H1 (cell line): ENCODE data around the gene LKAAEAR1. TPM values are rescaled to one million over a fixed set of nuclear protein-coding genes. Genes with fewer than 3 reads are reported as not detected.

ENCODE experiments used
- CTCF ChIA-PET: fragments of 300-600 bp; sonication (Branson Sonifier 250); formaldehyde crosslinking; loops from one replicate; lab custom pipeline; 2021; ENCODE audit not compliant: partially characterized antibody; lab: Charles Lee
- POLR2A ChIA-PET: fragments of 300-600 bp; sonication (Branson Sonifier 250); formaldehyde crosslinking; loops from one replicate; lab custom pipeline; 2021; ENCODE audit warnings: inconsistent platforms; ENCODE audit not compliant: partially characterized antibody; lab: Charles Lee
- DNase-seq, 2 experiments: peaks; one replicate each; pipeline versions ENCODE4 v3.0.0 to v3.0.0-alpha.2; 2010 to 2022; ENCODE audit warnings: low spot score in 2 of 2, low read depth in 1 of 2, mixed read lengths in 1 of 2
- FAIRE-seq: peaks from 2 replicates; lab custom pipeline; 2011; peaks lifted over from hg19 to GRCh38; lab: Jason Lieb, UNC
- H2AFZ ChIP-seq: 2 replicates; pipeline ENCODE4 v1.8.1; 2012; ENCODE audit warnings: low read length, inconsistent platforms
- H2AK5ac ChIP-seq: 2 replicates; pipeline ENCODE4 v1.6.1; 2013; ENCODE audit warnings: low read depth, low read length
- H2BK120ac ChIP-seq: replicated peaks from 2 replicates; pipeline ENCODE3; 2013; ENCODE audit warnings: low read depth, low read length, inconsistent platforms
- H2BK12ac ChIP-seq: 2 replicates; pipeline ENCODE4 v1.6.1; 2013; ENCODE audit warnings: low read depth, low read length
- H2BK15ac ChIP-seq: 2 replicates; pipeline ENCODE4 v1.6.1; 2013; ENCODE audit warnings: low read length
- H2BK20ac ChIP-seq: 2 replicates; pipeline ENCODE4 v1.6.1; 2013; ENCODE audit warnings: low read length
- H2BK5ac ChIP-seq: 2 replicates; pipeline ENCODE4 v1.6.1; 2013; ENCODE audit warnings: low read depth, low read length
- H3K14ac ChIP-seq: 2 replicates; pipeline ENCODE4 v1.6.1; 2013; ENCODE audit warnings: inconsistent platforms; ENCODE audit not compliant: insufficient read length
- H3K18ac ChIP-seq: 2 replicates; pipeline ENCODE4 v1.6.1; 2013; ENCODE audit warnings: low read length; ENCODE audit errors: extremely low read depth
- H3K23ac ChIP-seq: 2 replicates; pipeline ENCODE4 v1.6.1; 2013; ENCODE audit warnings: inconsistent platforms; ENCODE audit not compliant: insufficient read length
- H3K23me2 ChIP-seq: 2 replicates; pipeline ENCODE4 v1.6.1; 2013; ENCODE audit warnings: low read depth, low read length
- H3K27ac ChIP-seq: 2 replicates; pipeline ENCODE4 v1.6.1; 2011; ENCODE audit warnings: low read depth, low read length, inconsistent platforms
- H3K27me3 ChIP-seq, 4 experiments: replicated peaks in 1 of 4; 1 replicate in 1 of 4; 2 replicates in 3 of 4; pipeline versions ENCODE4 v1.6.1 to v1.8.1; 2011 to 2013; ENCODE audit warnings: low read length in 3 of 4, mild to moderate bottlenecking in 3 of 4, inconsistent platforms in 2 of 4, mixed read lengths in 2 of 4, moderate library complexity in 1 of 4; ENCODE audit not compliant: control insufficient read depth in 3 of 4, insufficient read depth in 3 of 4; ENCODE audit errors: extremely low read depth in 1 of 4
- H3K36me3 ChIP-seq, 4 experiments: 2 replicates each; pipeline versions ENCODE4 v1.6.1 to v1.8.1; 2011 to 2013; ENCODE audit warnings: mild to moderate bottlenecking in 4 of 4, low read length in 3 of 4, moderate library complexity in 2 of 4, control low read depth in 1 of 4, inconsistent platforms in 1 of 4; ENCODE audit not compliant: insufficient read depth in 4 of 4, control insufficient read depth in 2 of 4
- H3K4ac ChIP-seq: replicated peaks from 2 replicates; pipeline ENCODE3; 2013; ENCODE audit warnings: low read length, low read depth, mixed read lengths, inconsistent platforms; ENCODE audit not compliant: insufficient read length
- H3K4me1 ChIP-seq, 4 experiments: replicated peaks in 1 of 4; 1 replicate in 1 of 4; 2 replicates in 3 of 4; pipeline versions ENCODE4 v1.6.1 to v1.8.1; 2011 to 2013; ENCODE audit warnings: low read length in 3 of 4, inconsistent platforms in 2 of 4, mixed read lengths in 1 of 4; ENCODE audit not compliant: insufficient read depth in 4 of 4, control insufficient read depth in 3 of 4
- H3K4me2 ChIP-seq, 2 experiments: 2 replicates each; pipeline versions ENCODE4 v1.6.1 to v1.8.1; 2011 to 2013; ENCODE audit warnings: low read depth in 2 of 2, low read length in 2 of 2, control low read depth in 1 of 2, inconsistent platforms in 1 of 2, mild to moderate bottlenecking in 1 of 2; ENCODE audit not compliant: insufficient read depth in 1 of 2
- H3K4me3 ChIP-seq, 4 experiments: fragments of 200-600, 300-600 bp in 1 of 4; sonication (generic), shearing (Covaris generic), sonication (Bioruptor Twin) in 1 of 4; 2 replicates each; pipeline versions ENCODE4 v1.5.1 to v1.8.1; 2011 to 2016; ENCODE audit warnings: low read length in 4 of 4, low read depth in 3 of 4, control low read depth in 2 of 4, inconsistent platforms in 2 of 4, mild to moderate bottlenecking in 2 of 4, mixed read lengths in 1 of 4, moderate library complexity in 1 of 4; ENCODE audit not compliant: insufficient read depth in 2 of 4; ENCODE audit errors: extremely low read depth in 1 of 4
- H3K56ac ChIP-seq: replicated peaks from 2 replicates; pipeline ENCODE3; 2013; ENCODE audit warnings: low read depth, mild to moderate bottlenecking, mixed read lengths, low read length, inconsistent platforms; ENCODE audit not compliant: insufficient read length
- H3K79me1 ChIP-seq: 2 replicates; pipeline ENCODE4 v1.6.1; 2013; ENCODE audit warnings: low read depth, low read length, control low read depth
- H3K79me2 ChIP-seq, 2 experiments: 2 replicates each; pipeline versions ENCODE4 v1.6.1 to v1.8.1; 2012 to 2013; ENCODE audit warnings: low read length in 2 of 2, mild to moderate bottlenecking in 2 of 2, inconsistent platforms in 1 of 2; ENCODE audit not compliant: insufficient read depth in 2 of 2, control insufficient read depth in 1 of 2
- H3K9ac ChIP-seq, 4 experiments: replicated peaks in 1 of 4; 1 replicate in 1 of 4; 2 replicates in 3 of 4; pipeline versions ENCODE4 v1.6.1 to v1.8.1; 2011 to 2013; ENCODE audit warnings: low read depth in 3 of 4, low read length in 3 of 4, control low read depth in 2 of 4, mild to moderate bottlenecking in 2 of 4, moderate library complexity in 2 of 4, inconsistent platforms in 1 of 4; ENCODE audit errors: extremely low read depth in 1 of 4
- H3K9me3 ChIP-seq, 2 experiments: 2 replicates each; pipeline versions ENCODE4 v1.6.1 to v1.8.1; 2012 to 2013; ENCODE audit warnings: mild to moderate bottlenecking in 2 of 2, moderate library complexity in 2 of 2, control low read depth in 1 of 2, inconsistent platforms in 1 of 2, low read depth in 1 of 2, low read length in 1 of 2, mixed read lengths in 1 of 2; ENCODE audit not compliant: insufficient read depth in 2 of 2
- H4K20me1 ChIP-seq, 2 experiments: replicated peaks in 1 of 2; 2 replicates each; pipeline versions ENCODE3 to v1.8.1; 2011 to 2013; ENCODE audit warnings: inconsistent platforms in 2 of 2, low read length in 2 of 2, mild to moderate bottlenecking in 1 of 2; ENCODE audit not compliant: insufficient read depth in 2 of 2, control insufficient read depth in 1 of 2
- H4K5ac ChIP-seq: 2 replicates; pipeline ENCODE4 v1.6.1; 2013; ENCODE audit warnings: low read length, low read depth, mixed read lengths, inconsistent platforms; ENCODE audit not compliant: insufficient read length
- H4K8ac ChIP-seq: 2 replicates; pipeline ENCODE4 v1.8.0; 2013; ENCODE audit warnings: mild to moderate bottlenecking, moderate library complexity, low read length, inconsistent platforms; ENCODE audit not compliant: insufficient read depth; ENCODE audit errors: extremely low read depth
- H4K91ac ChIP-seq: replicated peaks from 2 replicates; pipeline ENCODE3; 2013; ENCODE audit warnings: low read length, mixed read lengths, inconsistent platforms; ENCODE audit not compliant: insufficient read length
- E2F6 ChIP-seq: IDR thresholded peaks from 2 replicates; pipeline ENCODE4 v1.6.1; 2012; ENCODE audit warnings: inconsistent platforms
- EP300 ChIP-seq, 2 experiments: IDR thresholded peaks; 1 replicate in 1 of 2; 2 replicates in 1 of 2; pipeline ENCODE4 v1.6.1; 2011 to 2012; ENCODE audit warnings: low read depth in 2 of 2, low read length in 2 of 2, mild to moderate bottlenecking in 2 of 2, borderline replicate concordance in 1 of 2, inconsistent platforms in 1 of 2, moderate library complexity in 1 of 2
- EZH2 ChIP-seq: fragments of 200-600 bp; sonication (generic); IDR thresholded peaks from 2 replicates; pipeline ENCODE4 v1.7.1; 2012; ENCODE audit warnings: low read depth, mild to moderate bottlenecking, moderate library complexity, low read length, inconsistent platforms; ENCODE audit not compliant: severe bottlenecking
- GABPA ChIP-seq: IDR thresholded peaks from 2 replicates; pipeline ENCODE4 v1.6.1; 2011; ENCODE audit warnings: mild to moderate bottlenecking, low read length, moderate library complexity, borderline replicate concordance; ENCODE audit not compliant: insufficient read depth
- KDM5A ChIP-seq: fragments of 200-600 bp; IDR thresholded peaks from 2 replicates; pipeline ENCODE4 v1.7.1; 2012; ENCODE audit warnings: mild to moderate bottlenecking, low read length, inconsistent platforms, mixed read lengths
- NRF1 ChIP-seq: IDR thresholded peaks from 2 replicates; pipeline ENCODE4 v1.6.1; 2011; ENCODE audit warnings: mild to moderate bottlenecking, low read depth, low read length, improper control_type of control experiment
- PHF8 ChIP-seq: fragments of 200-600 bp; sonication (generic); conservative IDR thresholded peaks from 2 replicates; pipeline ENCODE4 v1.7.1; 2012; ENCODE audit warnings: low read depth, mild to moderate bottlenecking, inconsistent platforms, low read length, moderate library complexity
- RNF2 ChIP-seq: fragments of 200-900, 300-1000 bp; sonication (generic); IDR thresholded peaks from 2 replicates; pipeline ENCODE4 v1.7.1; 2016; ENCODE audit warnings: borderline replicate concordance, low read depth, mild to moderate bottlenecking, antibody characterized with exemption, low read length; ENCODE audit not compliant: poor library complexity, severe bottlenecking; ENCODE audit errors: missing control alignments
- RXRA ChIP-seq: IDR thresholded peaks from 2 replicates; pipeline ENCODE4 v1.6.1; 2011; ENCODE audit warnings: low read depth, mild to moderate bottlenecking, low read length, moderate library complexity; ENCODE audit not compliant: insufficient read depth
- SIN3A ChIP-seq, 2 experiments: IDR thresholded peaks in 1 of 2; conservative IDR thresholded peaks in 1 of 2; 2 replicates each; pipeline ENCODE4 v1.6.1; 2011 to 2012; ENCODE audit warnings: low read length in 2 of 2, improper control_type of control experiment in 1 of 2, low read depth in 1 of 2, mild to moderate bottlenecking in 1 of 2
- SIRT6 ChIP-seq: IDR thresholded peaks from one replicate; pipeline ENCODE4 v1.7.1; 2012; ENCODE audit warnings: low read length, inconsistent platforms
- SP4 ChIP-seq: IDR thresholded peaks from 2 replicates; pipeline ENCODE4 v1.6.1; 2012; ENCODE audit warnings: low read length, inconsistent platforms
- WGBS, 2 experiments: shearing (Covaris generic) in 1 of 2; methylation state at CpG; one replicate each; pipeline versions ENCODE4 v1.1.6 to v1.1.7; 2013 to 2015; ENCODE audit warnings: low lambda C conversion rate in 2 of 2, mixed read lengths in 2 of 2, inconsistent platforms in 1 of 2, low coverage in 1 of 2, missing lambda C conversion rate in 1 of 2; ENCODE audit not compliant: insufficient replicate concordance in 2 of 2, insufficient coverage in 1 of 2, insufficient read length in 1 of 2; ENCODE audit errors: extremely low coverage in 1 of 2, missing lambda C conversion rate in 1 of 2; 5-methylcytosine and 5-hydroxymethylcytosine counted together
- polyA plus RNA-seq, 7 experiments: library from polyadenylated mRNA; depleted of rRNA in 3 of 7; stranded (reverse) in 5 of 7; unstranded in 2 of 7; fragments of >200 nt in 5 of 7; fragments of 200-250 nt in 2 of 7; gene quantifications; 1 replicate in 5 of 7; 2 replicates in 1 of 7; 4 replicates in 1 of 7; pipeline versions ENCODE4 v1.2.1 to v1.2.3, GENCODE V29; 2011 to 2013; ENCODE audit warnings: missing spikeins in 2 of 7, mixed read lengths in 2 of 7
- total RNA-seq: library from RNA; stranded (reverse); fragmentation: NEBNext Ultra II Directional; extraction: Animal tissue kit (Norgen Biotek cat#: 25700); gene quantifications from 2 replicates; pipeline ENCODE4 v1.2.1, GENCODE V29; 2021

LKAAEAR1 gene
- total and polyA plus RNA-seq, 2 of the 8 experiments (the other 6 are each of a cell fraction or from before 2014, with no cell fraction given): 0.41 to 0.53 TPM

- H2AFZ ChIP-seq: no peak overlapping the region
- no peak overlapping the region for H2BK120ac ChIP-seq
- peaks cover 0 to 6% (median 3%) of the 10 kb centered on the region in 4 experiments; a peak in 3 of 8 replicates for H3K36me3 ChIP-seq
- H2BK5ac ChIP-seq: no peak overlapping the region
- no peaks in the 10 kb centered on the region for H3K9me3 ChIP-seq
- no peak overlapping the region for H3K27ac ChIP-seq
- no peak overlapping the region for H4K91ac ChIP-seq
- DNase-seq (no peak), FAIRE-seq (no peak)
- H3K23me2 ChIP-seq: peaks cover 11% of the 10 kb centered on the region; the same call in 1 of the 2 replicates
- no peaks in the 10 kb centered on the region for H3K79me2 ChIP-seq
- no peak overlapping the region for H3K4me2 ChIP-seq
- no peak overlapping the region for H3K23ac ChIP-seq
- H3K27me3 ChIP-seq: peaks cover 1 to 16% (median 11%) of the 10 kb centered on the region in 4 experiments; a peak in 6 of 7 replicates
- H3K14ac ChIP-seq: no peak overlapping the region
- H2BK12ac ChIP-seq: no peak overlapping the region
- CTCF ChIA-PET: interaction anchor here (12.9 to 13.0 kb wide), 2 partner anchors 21 to 41 kb away, joined by 139 to 144 read pairs; partner anchors contain the start of genes SOX18 and TCEA2
- H2AK5ac ChIP-seq: no peak overlapping the region
- H4K8ac ChIP-seq: peak overlapping the region; percentile 25
- H3K4me3 ChIP-seq: no peak overlapping the region
- no peak overlapping the region for H2BK15ac ChIP-seq
- H3K79me1 ChIP-seq: no peaks in the 10 kb centered on the region
- H3K18ac ChIP-seq: no peak overlapping the region
- H3K4me1 ChIP-seq: peaks cover 0 to 19% (median 10%) of the 10 kb centered on the region in 4 experiments; a peak in 5 of 7 replicates
- H4K20me1 ChIP-seq: peaks cover 0 to 4% of the 10 kb centered on the region in 2 experiments
- POLR2A ChIA-PET: interaction anchor here (0.6 to 4.6 kb wide), 3 partner anchors 9 to 103 kb away, joined by 3 to 27 read pairs (median 4); no protein-coding TSS in a partner anchor
- H3K4ac ChIP-seq: no peak overlapping the region
- H3K9ac ChIP-seq: no peak overlapping the region
- 95% methylated on average over 8 of the region's 8 CpGs; no CpG with 5 or more reads in 1 of the 2 experiments for WGBS, 2 experiments
- H4K5ac ChIP-seq: no peak overlapping the region
- H2BK20ac ChIP-seq: no peak overlapping the region
- H3K56ac ChIP-seq: no peak overlapping the region
- no peak for TF ChIP-seq NRF1
- TF ChIP-seq GABPA: no peak
- TF ChIP-seq SP4: no peak
- TF ChIP-seq EZH2: no peak
- no peak for TF ChIP-seq RNF2
- TF ChIP-seq KDM5A: no peak
- no peak for TF ChIP-seq SIN3A (conservative IDR thresholded peaks at IDR 0.05 in 1 of 2, IDR thresholded peaks at IDR 0.05 in 1 of 2; ENCODE audit: low read depth in 1 of 2, low read length in 2 of 2)
- no peak for TF ChIP-seq EP300 (IDR thresholded peaks at IDR 0.05; ENCODE audit: borderline replicate concordance in 1 of 2, low read depth in 2 of 2, low read length in 2 of 2)
- TF ChIP-seq RXRA: no peak
- TF ChIP-seq SIRT6: no peak
- TF ChIP-seq PHF8: no peak
- no peak for TF ChIP-seq E2F6
Measured at GRCh38 chr20:64077094-64077493, 7.1 kb downstream of the LKAAEAR1 start.
